HL-60 (cell line): ENCODE data around the gene SEBOX.

Experiments used
- CTCF ChIP-seq: IDR thresholded peaks from one replicate; pipeline ENCODE4 v1.5.1; 2011; ENCODE audit warnings: low read length, control low read depth, inconsistent platforms; ENCODE audit not compliant: insufficient read depth
- REST ChIP-seq: IDR thresholded peaks from 2 replicates; pipeline ENCODE4 v1.6.1; 2012; ENCODE audit warnings: low read depth; ENCODE audit not compliant: insufficient replicate concordance

- TF ChIP-seq CTCF (no peak), REST (no peak)
Measured at GRCh38 chr17:28397687-28398279, 32.8 kb upstream of the SEBOX start.
